ENCODE results near the gene OLFM1. TPM values are rescaled to one million over a fixed set of nuclear protein-coding genes. Genes with fewer than 3 reads are reported as not detected.

The OLFM1 gene
- total RNA-seq, 1 experiment from 2014 or later: 0.44 TPM

GRCh38 chr9:135087899-135088347 is 455 bp downstream of the OLFM1 start:
- CTCF ChIA-PET: no interaction called here
- Histone ChIP-seq H2AFZ (ENCODE audit: low read length) (no peak overlapping the region), H3F3A (ENCODE audit: low read length, unreplicated experiment) (no peaks in the 10 kb centered on the region), H3K4me3 (ENCODE audit: low read length) (no peak overlapping the region), H3K79me2 (ENCODE audit: low read length) (no peaks in the 10 kb centered on the region), H3K27ac (ENCODE audit: low read length) (no peak overlapping the region), H3K9me3 (ENCODE audit: low read length) (no peaks in the 10 kb centered on the region), H3K36me3 (ENCODE audit: low read depth, low read length) (no peaks in the 10 kb centered on the region), H3K4me1 (ENCODE audit: insufficient read depth, low read length) (no peaks in the 10 kb centered on the region), H4K20me1 (ENCODE audit: low read length) (no peaks in the 10 kb centered on the region), H3K4me2 (ENCODE audit: low read length) (no peak overlapping the region), H3K9me2 (replicated peaks; ENCODE audit: low read length) (no peaks in the 10 kb centered on the region), H3K27me3 (ENCODE audit: low read length) (peaks cover 8% of the 10 kb centered on the region; the same call in 1 of the 2 replicates), H3K9ac (ENCODE audit: low read length) (no peak overlapping the region)
- intact Hi-C loops (cut with micrococcal nuclease): no loop called here
- POLR2A ChIA-PET (ENCODE audit: unreplicated experiment): no interaction called here
- no peak for DNase-seq
- no peak for TF ChIP-seq EZH2 (IDR thresholded peaks at IDR 0.05; ENCODE audit: low read length, unreplicated experiment)
- TF ChIP-seq EZH2phosphoT487 (IDR thresholded peaks at IDR 0.05; ENCODE audit: borderline replicate concordance, low read length): no peak
- no peak for TF ChIP-seq CTCF (conservative IDR thresholded peaks at IDR 0.05; ENCODE audit: low read depth, low read length)
- ATAC-seq: no peak
- BruUV-seq (replicated peaks): no TSS peak

GRCh38 chr9:135088348-135088978 is 995 bp downstream of the OLFM1 start:
- ChIA-PET POLR2A (ENCODE audit: unreplicated experiment) (no interaction called here), CTCF (no interaction called here)
- DNase-seq (no peak), ATAC-seq (no peak)
- no peak overlapping the region for H3K9ac ChIP-seq (ENCODE audit: low read length)
- no peaks in the 10 kb centered on the region for H3K36me3 ChIP-seq (ENCODE audit: low read depth, low read length)
- H3F3A ChIP-seq (ENCODE audit: low read length, unreplicated experiment): no peaks in the 10 kb centered on the region
- no peaks in the 10 kb centered on the region for H3K4me1 ChIP-seq (ENCODE audit: insufficient read depth, low read length)
- TF ChIP-seq CTCF (conservative IDR thresholded peaks at IDR 0.05; ENCODE audit: low read depth, low read length): no peak
- TF ChIP-seq EZH2phosphoT487 (IDR thresholded peaks at IDR 0.05; ENCODE audit: borderline replicate concordance, low read length): no peak
- no peak for TF ChIP-seq EZH2 (IDR thresholded peaks at IDR 0.05; ENCODE audit: low read length, unreplicated experiment)
- intact Hi-C loops (cut with micrococcal nuclease): no loop called here
- no peaks in the 10 kb centered on the region for H4K20me1 ChIP-seq (ENCODE audit: low read length)
- peaks cover 3% of the 10 kb centered on the region; the same call in 1 of the 2 replicates for H3K27me3 ChIP-seq (ENCODE audit: low read length)
- H3K4me2 ChIP-seq (ENCODE audit: low read length): no peak overlapping the region
- no peaks in the 10 kb centered on the region for H3K9me3 ChIP-seq (ENCODE audit: low read length)
- BruUV-seq (replicated peaks): no TSS peak
- H3K4me3 ChIP-seq (ENCODE audit: low read length): no peak overlapping the region
- no peak overlapping the region for H3K27ac ChIP-seq (ENCODE audit: low read length)
- H2AFZ ChIP-seq (ENCODE audit: low read length): no peak overlapping the region
- no peaks in the 10 kb centered on the region for H3K79me2 ChIP-seq (ENCODE audit: low read length)
- H3K9me2 ChIP-seq (replicated peaks; ENCODE audit: low read length): no peaks in the 10 kb centered on the region

All from PC-3 (cell line).